GM10266 (cell line): Measurements from ENCODE around the gene PIGZ.

Experiments
- DNase-seq: peaks from one replicate; pipeline ENCODE4 v3.0.0; 2012; ENCODE audit errors: extremely low spot score
- TF ChIP-seq, protein P1 (sequence below): IDR thresholded peaks from 2 replicates; pipeline ENCODE4 v1.5.1; 2012; ENCODE audit warnings: mild to moderate bottlenecking, low read depth; ENCODE audit not compliant: control insufficient read depth, insufficient read depth; ENCODE audit errors: missing control alignments

Gene PIGZ

DNA sequence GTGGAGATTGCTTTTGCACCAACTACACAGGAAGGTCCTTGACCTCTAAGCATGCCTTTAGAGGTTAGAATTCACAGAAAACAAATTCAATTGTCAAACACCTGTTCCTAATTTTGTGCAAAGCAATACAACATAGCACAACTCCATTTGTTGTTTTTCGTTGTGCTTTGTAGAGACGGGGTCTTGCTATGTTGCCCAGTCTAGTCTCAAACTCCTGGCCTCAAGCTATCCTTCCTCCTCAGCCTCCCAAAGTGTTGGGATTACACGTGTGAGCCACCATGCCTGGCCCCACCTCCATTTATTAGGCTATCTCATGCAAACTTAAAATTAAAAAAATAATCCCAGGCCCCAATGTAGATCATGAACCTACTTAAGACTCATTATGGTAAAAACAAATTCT is 32.3 kb downstream of the PIGZ start:
- TF ChIP-seq, protein P1, sequence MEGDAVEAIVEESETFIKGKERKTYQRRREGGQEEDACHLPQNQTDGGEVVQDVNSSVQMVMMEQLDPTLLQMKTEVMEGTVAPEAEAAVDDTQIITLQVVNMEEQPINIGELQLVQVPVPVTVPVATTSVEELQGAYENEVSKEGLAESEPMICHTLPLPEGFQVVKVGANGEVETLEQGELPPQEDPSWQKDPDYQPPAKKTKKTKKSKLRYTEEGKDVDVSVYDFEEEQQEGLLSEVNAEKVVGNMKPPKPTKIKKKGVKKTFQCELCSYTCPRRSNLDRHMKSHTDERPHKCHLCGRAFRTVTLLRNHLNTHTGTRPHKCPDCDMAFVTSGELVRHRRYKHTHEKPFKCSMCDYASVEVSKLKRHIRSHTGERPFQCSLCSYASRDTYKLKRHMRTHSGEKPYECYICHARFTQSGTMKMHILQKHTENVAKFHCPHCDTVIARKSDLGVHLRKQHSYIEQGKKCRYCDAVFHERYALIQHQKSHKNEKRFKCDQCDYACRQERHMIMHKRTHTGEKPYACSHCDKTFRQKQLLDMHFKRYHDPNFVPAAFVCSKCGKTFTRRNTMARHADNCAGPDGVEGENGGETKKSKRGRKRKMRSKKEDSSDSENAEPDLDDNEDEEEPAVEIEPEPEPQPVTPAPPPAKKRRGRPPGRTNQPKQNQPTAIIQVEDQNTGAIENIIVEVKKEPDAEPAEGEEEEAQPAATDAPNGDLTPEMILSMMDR, result no peak
- no peak for DNase-seq

DNA sequence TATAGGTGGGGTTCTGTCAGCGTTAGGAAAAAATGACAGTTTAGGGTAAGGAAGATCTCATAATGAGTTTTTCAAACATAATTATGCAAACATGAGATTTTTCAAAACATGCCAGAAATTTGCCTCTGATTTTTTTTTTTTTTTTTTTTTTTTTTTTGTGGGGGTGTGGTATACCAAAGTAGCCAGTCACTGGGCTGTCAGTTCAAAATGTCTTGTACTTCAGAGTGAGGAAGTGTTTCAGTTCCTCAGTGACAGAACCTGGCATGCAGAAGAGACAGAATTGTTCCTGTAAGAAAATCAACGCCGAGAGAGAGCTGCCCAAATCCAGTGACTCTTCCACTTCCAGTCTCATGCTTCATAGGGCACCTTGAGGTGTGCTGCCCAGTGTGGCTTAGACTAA is 36.0 kb downstream of the PIGZ start:
- peak; percentile 67 for DNase-seq
- TF ChIP-seq, protein P1, result no peak

DNA sequence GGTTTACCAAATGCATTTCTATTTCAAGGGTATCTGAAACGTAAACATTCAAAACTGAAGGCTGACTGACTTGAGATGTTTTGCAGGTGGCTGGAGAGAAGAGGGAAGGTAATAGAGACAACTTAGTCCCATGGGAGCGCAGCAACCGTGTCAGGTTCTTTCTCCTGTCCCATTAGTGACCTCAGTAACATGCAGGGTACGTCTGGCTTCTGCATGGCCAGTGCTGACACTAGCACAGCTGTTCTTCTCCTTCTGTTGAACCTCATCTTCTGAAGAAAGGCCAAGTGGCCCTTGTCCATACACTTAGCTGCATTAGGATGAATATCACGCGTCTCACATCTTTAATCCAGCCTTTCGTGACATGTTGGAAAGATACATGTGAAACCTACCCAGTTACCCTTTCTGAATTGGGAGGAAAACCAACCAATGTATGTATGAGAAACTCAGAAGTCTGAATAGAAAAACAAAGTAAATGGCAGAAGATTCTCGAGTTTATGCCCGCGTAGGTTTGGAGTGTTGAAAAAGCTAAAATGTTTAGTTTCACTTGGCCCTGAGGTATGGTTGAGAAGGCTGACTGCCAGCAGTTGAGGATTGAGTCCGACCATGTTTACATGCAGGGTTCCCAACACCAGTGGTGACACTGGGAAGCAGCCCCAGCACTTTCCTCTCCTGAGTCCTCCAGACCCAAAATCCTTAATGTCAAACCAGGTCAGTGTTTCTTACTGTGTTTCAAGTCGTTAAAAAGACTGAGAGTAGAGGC is 36.6 kb downstream of the PIGZ start:
- DNase-seq, result no peak
- TF ChIP-seq, protein P1, result no peak

DNA sequence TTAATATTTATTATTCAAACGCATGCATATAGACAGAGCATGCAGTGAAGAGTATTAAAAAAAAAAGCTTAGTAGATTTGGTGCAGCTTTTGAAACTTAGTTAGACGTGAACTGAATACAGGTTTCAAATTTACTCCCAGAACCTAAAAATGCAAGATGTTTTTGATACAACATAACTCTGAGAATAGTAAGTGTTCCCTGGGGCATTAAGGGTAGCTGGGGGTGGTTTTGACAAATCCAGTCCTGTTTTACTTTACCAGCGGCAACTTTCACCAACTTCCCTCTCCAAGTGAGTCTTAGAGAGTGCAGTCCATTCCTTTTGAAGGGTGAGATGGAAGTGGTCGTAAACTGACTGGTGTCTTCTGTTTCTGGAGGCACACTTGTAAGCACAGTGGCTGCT is 37.5 kb downstream of the PIGZ start:
- DNase-seq, result no peak
- TF ChIP-seq, protein P1, result no peak

DNA sequence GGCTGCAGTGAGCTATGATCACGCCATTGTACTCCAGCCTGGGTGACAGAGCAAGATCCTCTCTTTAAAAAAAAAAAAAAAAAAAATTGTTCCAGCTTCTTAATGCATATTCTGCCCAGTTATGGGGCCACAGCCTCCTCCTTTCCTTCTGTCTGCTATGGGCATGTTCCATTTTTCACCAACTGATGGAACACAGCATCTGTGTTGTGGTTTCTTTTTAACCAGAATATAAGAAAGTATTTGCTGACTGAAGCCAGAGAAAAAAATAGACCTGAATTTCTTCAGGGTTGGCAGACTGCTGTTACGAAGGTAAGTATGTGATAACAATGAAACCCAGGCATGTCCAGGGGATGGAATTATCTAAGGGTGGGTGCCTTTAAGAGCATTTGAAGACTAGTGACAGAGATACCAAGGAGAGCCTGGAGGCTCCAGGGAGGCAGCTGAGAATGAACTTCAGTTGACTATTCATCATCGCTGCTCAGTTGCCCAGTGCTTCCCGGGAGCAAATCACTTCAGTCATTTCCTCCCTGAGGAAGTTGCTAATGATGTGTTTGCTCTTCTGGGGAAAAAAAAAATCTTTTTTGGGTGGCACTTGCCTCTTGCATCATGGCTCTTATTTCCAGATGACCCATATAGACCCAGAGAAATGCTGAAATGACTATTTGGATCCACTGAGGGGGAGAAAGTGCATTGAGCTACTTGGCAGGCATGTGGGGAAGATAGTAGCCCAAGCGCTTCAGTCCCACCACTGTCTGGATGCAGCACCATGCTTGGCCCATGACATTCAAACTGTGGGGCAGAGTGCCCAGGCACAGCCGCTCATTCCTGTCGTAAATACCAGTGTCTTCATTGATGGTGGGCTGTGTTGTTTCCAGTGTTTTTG is 40.8 kb downstream of the PIGZ start:
- TF ChIP-seq, protein P1, result no peak
- DNase-seq, result no peak

DNA sequence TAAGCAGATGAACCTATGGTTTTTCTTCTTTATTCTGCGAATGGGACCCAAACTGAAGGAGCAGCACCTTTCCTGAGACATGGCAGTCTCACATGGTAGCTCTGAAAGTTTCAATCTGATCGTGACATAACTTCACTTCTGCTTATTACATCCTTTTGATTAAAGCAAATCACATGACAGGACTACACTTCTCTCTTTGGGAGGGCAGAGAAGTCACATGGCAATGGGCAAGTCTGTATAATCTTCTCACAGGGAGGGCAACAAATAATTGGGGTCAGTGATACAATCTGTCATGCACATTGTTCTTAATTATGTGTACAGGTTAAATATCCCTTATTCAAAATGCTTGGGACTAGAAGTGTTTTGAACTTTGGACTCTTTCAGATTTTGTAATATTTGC is 47.9 kb downstream of the PIGZ start:
- DNase-seq, result no peak
- TF ChIP-seq, protein P1, result no peak

DNA sequence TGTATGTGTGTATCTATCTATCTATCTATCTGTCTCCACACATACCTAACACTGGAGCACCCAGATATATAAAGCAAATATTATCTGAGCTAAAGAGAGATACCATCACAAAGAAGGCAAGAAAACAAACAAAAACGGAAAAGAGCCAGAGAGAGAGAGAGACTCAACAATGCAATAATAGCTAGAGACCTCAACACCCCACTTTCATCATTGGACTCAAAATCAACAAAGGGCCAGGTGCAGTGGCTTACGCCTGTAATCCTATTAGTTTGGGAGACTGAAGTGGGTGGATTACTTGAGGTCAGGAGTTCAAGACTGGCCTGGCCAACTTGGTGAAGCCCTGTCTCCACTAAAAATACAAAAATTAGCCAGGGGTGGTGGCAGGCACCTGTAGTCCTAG is 49.7 kb downstream of the PIGZ start:
- TF ChIP-seq, protein P1, result no peak
- no peak for DNase-seq
